ENCODE results near the gene KCNC2. TPM values are rescaled to one million over a fixed set of nuclear protein-coding genes. Genes with fewer than 3 reads are reported as not detected.

Gene KCNC2
- total RNA-seq, 1 experiment from 2014 or later = not detected

GRCh38 chr12:75130811-75131210 lies 78.8 kb downstream of the KCNC2 start:
- H3K4me1 Mint-ChIP-seq (ENCODE audit: low read depth, unreplicated experiment) = no peaks in the 10 kb centered on the region
- H3K36me3 Mint-ChIP-seq (ENCODE audit: insufficient read depth, unreplicated experiment) = no peaks in the 10 kb centered on the region
- no peaks in the 10 kb centered on the region for H3K9me3 Mint-ChIP-seq (ENCODE audit: low read depth, unreplicated experiment)
- BruUV-seq (replicated peaks) = no TSS peak
- CTCF ChIA-PET = no interaction called here
- TF ChIP-seq CTCF (IDR thresholded peaks at IDR 0.05; ENCODE audit: unreplicated experiment) = no peak
- DNase-seq = no peak
- intact Hi-C loops (cut with micrococcal nuclease; ENCODE audit: unreplicated experiment) = no loop called here
- H3K27ac Mint-ChIP-seq (ENCODE audit: unreplicated experiment) = no peak overlapping the region
- H3K4me3 Mint-ChIP-seq (ENCODE audit: low read depth, unreplicated experiment) = no peak overlapping the region
- H3K27me3 Mint-ChIP-seq (ENCODE audit: unreplicated experiment) = no peaks in the 10 kb centered on the region

- H3K4me1 Mint-ChIP-seq (ENCODE audit: low read depth, unreplicated experiment) = no peaks in the 10 kb centered on the region
- TF ChIP-seq CTCF (IDR thresholded peaks at IDR 0.05; ENCODE audit: unreplicated experiment) = no peak
- no peaks in the 10 kb centered on the region for H3K36me3 Mint-ChIP-seq (ENCODE audit: insufficient read depth, unreplicated experiment)
- BruUV-seq (replicated peaks) = no TSS peak
- no peak for DNase-seq
- H3K9me3 Mint-ChIP-seq (ENCODE audit: low read depth, unreplicated experiment) = no peaks in the 10 kb centered on the region
- intact Hi-C loops (cut with micrococcal nuclease; ENCODE audit: unreplicated experiment) = no loop called here
- H3K27me3 Mint-ChIP-seq (ENCODE audit: unreplicated experiment) = no peaks in the 10 kb centered on the region
- H3K4me3 Mint-ChIP-seq (ENCODE audit: low read depth, unreplicated experiment) = no peak overlapping the region
- CTCF ChIA-PET = no interaction called here
- H3K27ac Mint-ChIP-seq (ENCODE audit: unreplicated experiment) = no peak overlapping the region
These were observed 80.4 kb downstream of the KCNC2 start for GRCh38 chr12:75129275-75129674.

GRCh38 chr12:75121036-75121705 lies 88.5 kb downstream of the KCNC2 start:
- H3K27ac Mint-ChIP-seq (ENCODE audit: unreplicated experiment) = no peak overlapping the region
- CTCF ChIA-PET = interaction anchor here (0.6 kb wide), 1 partner anchor 1427 kb away, joined by 4 read pairs; no protein-coding TSS in a partner anchor
- H3K4me3 Mint-ChIP-seq (ENCODE audit: low read depth, unreplicated experiment) = no peak overlapping the region
- no peaks in the 10 kb centered on the region for H3K27me3 Mint-ChIP-seq (ENCODE audit: unreplicated experiment)
- intact Hi-C loops (cut with micrococcal nuclease; ENCODE audit: unreplicated experiment) = no loop called here
- TF ChIP-seq CTCF (IDR thresholded peaks at IDR 0.05; ENCODE audit: unreplicated experiment) = no peak
- no peak for DNase-seq
- BruUV-seq (replicated peaks) = no TSS peak
- no peaks in the 10 kb centered on the region for H3K36me3 Mint-ChIP-seq (ENCODE audit: insufficient read depth, unreplicated experiment)
- H3K4me1 Mint-ChIP-seq (ENCODE audit: low read depth, unreplicated experiment) = no peaks in the 10 kb centered on the region
- no peaks in the 10 kb centered on the region for H3K9me3 Mint-ChIP-seq (ENCODE audit: low read depth, unreplicated experiment)

GRCh38 chr12:75120311-75120711 lies 89.3 kb downstream of the KCNC2 start:
- TF ChIP-seq CTCF (IDR thresholded peaks at IDR 0.05; ENCODE audit: unreplicated experiment) = no peak
- Mint-ChIP-seq H3K27me3 (ENCODE audit: unreplicated experiment) (no peaks in the 10 kb centered on the region), H3K9me3 (ENCODE audit: low read depth, unreplicated experiment) (no peaks in the 10 kb centered on the region), H3K27ac (ENCODE audit: unreplicated experiment) (no peak overlapping the region), H3K4me1 (ENCODE audit: low read depth, unreplicated experiment) (no peaks in the 10 kb centered on the region), H3K4me3 (ENCODE audit: low read depth, unreplicated experiment) (no peak overlapping the region), H3K36me3 (ENCODE audit: insufficient read depth, unreplicated experiment) (no peaks in the 10 kb centered on the region)
- no peak for DNase-seq
- CTCF ChIA-PET = interaction anchor here (0.6 kb wide), 1 partner anchor 1426 kb away, joined by 4 read pairs; no protein-coding TSS in a partner anchor
- no TSS peak for BruUV-seq (replicated peaks)
- intact Hi-C loops (cut with micrococcal nuclease; ENCODE audit: unreplicated experiment) = no loop called here
